ENCODE measurements around the gene SVOP. TPM values are rescaled to one million over a fixed set of nuclear protein-coding genes. Genes with fewer than 3 reads are reported as not detected.

SVOP gene
- total RNA-seq, 4 donors from 2014 or later: 0.07 to 0.13 (median 0.08) TPM; not detected in 1

DNA sequence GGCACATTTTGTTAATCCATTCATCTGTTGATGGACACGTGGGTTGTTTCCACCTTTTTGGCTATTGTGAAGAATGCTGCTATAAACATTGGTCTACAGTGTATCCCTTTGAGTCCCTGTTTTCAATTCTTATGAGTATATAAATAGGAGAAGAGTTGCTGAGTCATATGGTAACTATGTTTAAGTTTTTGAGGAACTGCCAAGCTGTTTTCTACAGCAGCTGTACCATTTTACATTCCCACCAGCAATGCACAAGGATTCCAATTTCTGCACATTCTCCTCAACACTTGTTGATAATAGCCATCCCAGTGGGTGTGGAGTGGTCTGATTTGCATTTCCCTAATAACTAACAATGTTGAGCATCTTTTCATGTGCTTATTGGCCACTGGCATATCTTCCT is 6.9 kb upstream of the SVOP start:
- 0 to 7% methylated on average over 1 of the region's 1 CpG for WGBS, 2 donors (ENCODE audit: low coverage in 1 of 2)
- Histone ChIP-seq H3K27me3 (peaks cover 15% of the 10 kb centered on the region), H3K36me3 (no peaks in the 10 kb centered on the region), H3K9me3 (no peaks in the 10 kb centered on the region), H3K4me3 (no peak overlapping the region), H3K27ac (no peak overlapping the region), H3K4me1 (no peaks in the 10 kb centered on the region)
- TF ChIP-seq POLR2AphosphoS5 (IDR thresholded peaks at IDR 0.05) (no peak), EP300 (IDR thresholded peaks at IDR 0.05) (no peak), POLR2A (IDR thresholded peaks at IDR 0.05) (no peak)
- TF ChIP-seq, protein P1, sequence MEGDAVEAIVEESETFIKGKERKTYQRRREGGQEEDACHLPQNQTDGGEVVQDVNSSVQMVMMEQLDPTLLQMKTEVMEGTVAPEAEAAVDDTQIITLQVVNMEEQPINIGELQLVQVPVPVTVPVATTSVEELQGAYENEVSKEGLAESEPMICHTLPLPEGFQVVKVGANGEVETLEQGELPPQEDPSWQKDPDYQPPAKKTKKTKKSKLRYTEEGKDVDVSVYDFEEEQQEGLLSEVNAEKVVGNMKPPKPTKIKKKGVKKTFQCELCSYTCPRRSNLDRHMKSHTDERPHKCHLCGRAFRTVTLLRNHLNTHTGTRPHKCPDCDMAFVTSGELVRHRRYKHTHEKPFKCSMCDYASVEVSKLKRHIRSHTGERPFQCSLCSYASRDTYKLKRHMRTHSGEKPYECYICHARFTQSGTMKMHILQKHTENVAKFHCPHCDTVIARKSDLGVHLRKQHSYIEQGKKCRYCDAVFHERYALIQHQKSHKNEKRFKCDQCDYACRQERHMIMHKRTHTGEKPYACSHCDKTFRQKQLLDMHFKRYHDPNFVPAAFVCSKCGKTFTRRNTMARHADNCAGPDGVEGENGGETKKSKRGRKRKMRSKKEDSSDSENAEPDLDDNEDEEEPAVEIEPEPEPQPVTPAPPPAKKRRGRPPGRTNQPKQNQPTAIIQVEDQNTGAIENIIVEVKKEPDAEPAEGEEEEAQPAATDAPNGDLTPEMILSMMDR (IDR thresholded peaks at IDR 0.05): no peak
- no peak for ATAC-seq

DNA sequence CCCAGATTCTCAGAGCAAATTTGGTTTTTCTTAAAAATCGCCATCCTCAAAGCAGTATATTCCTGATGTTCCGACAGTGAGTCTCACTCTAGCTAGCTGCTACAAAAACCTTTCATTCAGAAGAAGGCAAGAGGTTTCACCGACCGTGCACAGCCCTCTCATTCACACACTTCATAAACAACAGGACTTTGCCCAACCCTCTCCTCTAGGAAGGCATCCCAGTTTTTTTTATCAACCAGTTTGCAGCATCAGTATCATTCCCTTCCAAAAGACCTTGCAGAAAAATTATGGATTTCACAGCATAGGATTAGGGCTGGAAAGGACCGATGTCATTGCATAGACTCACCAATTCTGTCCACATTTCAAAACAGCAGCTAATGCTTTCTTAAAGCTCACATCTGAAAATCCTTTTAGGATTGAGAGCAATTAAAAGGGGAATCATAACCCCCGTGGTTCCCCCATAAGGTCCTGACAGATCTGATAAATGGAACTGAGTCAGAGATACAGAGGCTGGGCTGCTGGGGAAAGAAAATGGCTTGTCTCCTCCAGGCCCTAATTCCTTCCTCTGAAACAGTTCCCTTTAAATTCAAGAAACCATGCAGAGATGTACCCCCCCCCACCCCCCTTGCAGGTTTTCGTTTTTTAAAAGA is 597 bp downstream of the SVOP start:
- TF ChIP-seq EP300 (IDR thresholded peaks at IDR 0.05): no peak
- TF ChIP-seq, protein P1 (IDR thresholded peaks at IDR 0.05): no peak
- TF ChIP-seq POLR2AphosphoS5 (IDR thresholded peaks at IDR 0.05): no peak
- TF ChIP-seq POLR2A (IDR thresholded peaks at IDR 0.05): no peak
- Histone ChIP-seq H3K36me3 (no peaks in the 10 kb centered on the region), H3K4me3 (no peak overlapping the region), H3K27me3 (peaks cover 19% of the 10 kb centered on the region), H3K4me1 (peaks cover 0 to 10% (median 0%) of the 10 kb centered on the region in 3 donors), H3K9me3 (no peaks in the 10 kb centered on the region), H3K27ac (no peak overlapping the region)
- ATAC-seq: no peak
- WGBS, 2 donors (ENCODE audit: low coverage in 1 of 2): 58 to 64% methylated on average over 6 to 7 of the region's 7 CpGs

DNA sequence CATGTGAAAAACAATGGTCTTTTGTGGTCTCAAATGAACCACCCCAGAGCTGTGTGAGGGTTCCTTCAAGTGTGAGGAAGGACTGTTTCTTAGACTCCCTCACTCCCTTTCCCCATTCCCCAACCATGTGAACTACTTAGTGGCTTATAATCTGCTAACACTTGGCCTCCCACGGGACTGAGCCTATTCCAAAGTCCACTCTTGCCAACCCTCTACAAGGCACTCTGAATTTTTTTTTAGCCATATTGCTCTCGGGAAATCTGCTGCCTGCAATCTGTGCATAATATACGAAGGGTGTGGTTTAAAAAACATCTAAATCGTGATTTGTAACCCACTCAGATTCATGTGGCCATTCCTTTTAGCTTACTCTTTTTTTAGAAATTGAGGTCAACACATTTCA is 2.6 kb downstream of the SVOP start:
- ATAC-seq: no peak
- Histone ChIP-seq H3K4me1 (peaks cover 0 to 10% (median 0%) of the 10 kb centered on the region in 3 donors), H3K27me3 (peaks cover 33% of the 10 kb centered on the region), H3K36me3 (no peaks in the 10 kb centered on the region), H3K9me3 (no peaks in the 10 kb centered on the region), H3K4me3 (no peak overlapping the region), H3K27ac (no peak overlapping the region)
- no peak for TF ChIP-seq EP300 (IDR thresholded peaks at IDR 0.05)
- no peak for TF ChIP-seq POLR2A (IDR thresholded peaks at IDR 0.05)
- TF ChIP-seq, protein P1 (IDR thresholded peaks at IDR 0.05): no peak
- no peak for TF ChIP-seq POLR2AphosphoS5 (IDR thresholded peaks at IDR 0.05)
- 59 to 71% methylated on average over 3 to 4 of the region's 4 CpGs for WGBS, 2 donors (ENCODE audit: low coverage in 1 of 2)

DNA sequence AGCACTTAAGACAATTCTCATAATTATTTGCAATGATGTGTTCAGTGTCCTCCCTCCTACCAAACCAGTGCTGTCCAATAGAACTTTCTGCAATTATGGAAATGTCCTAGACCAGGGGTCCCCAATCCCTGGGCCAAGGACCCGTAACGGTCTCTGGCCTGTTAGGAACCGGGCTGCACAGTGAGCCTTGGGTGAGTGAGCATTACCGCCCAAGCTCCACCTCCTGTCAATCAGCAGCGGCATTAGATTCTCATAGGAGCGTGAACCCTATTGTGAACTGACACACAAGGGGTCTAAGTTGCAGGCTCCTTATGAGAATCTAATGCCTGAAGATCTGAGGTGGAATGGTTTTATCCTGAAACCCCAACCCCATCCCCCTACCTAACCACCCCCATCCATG is 3.9 kb downstream of the SVOP start:
- Histone ChIP-seq H3K4me3 (no peak overlapping the region), H3K36me3 (no peaks in the 10 kb centered on the region), H3K9me3 (no peaks in the 10 kb centered on the region), H3K4me1 (peaks cover 0 to 10% (median 0%) of the 10 kb centered on the region in 3 donors), H3K27ac (no peak overlapping the region), H3K27me3 (peaks cover 42% of the 10 kb centered on the region)
- whole genome bisulfite sequencing, 2 donors (ENCODE audit: low coverage in 1 of 2): 83% methylated on average over 5 of the region's 6 CpGs; no CpG with 5 or more reads in 1 of the 2 donors
- TF ChIP-seq POLR2AphosphoS5 (IDR thresholded peaks at IDR 0.05) (no peak), EP300 (IDR thresholded peaks at IDR 0.05) (no peak)
- TF ChIP-seq, protein P1 (IDR thresholded peaks at IDR 0.05): no peak
- ATAC-seq: no peak

DNA sequence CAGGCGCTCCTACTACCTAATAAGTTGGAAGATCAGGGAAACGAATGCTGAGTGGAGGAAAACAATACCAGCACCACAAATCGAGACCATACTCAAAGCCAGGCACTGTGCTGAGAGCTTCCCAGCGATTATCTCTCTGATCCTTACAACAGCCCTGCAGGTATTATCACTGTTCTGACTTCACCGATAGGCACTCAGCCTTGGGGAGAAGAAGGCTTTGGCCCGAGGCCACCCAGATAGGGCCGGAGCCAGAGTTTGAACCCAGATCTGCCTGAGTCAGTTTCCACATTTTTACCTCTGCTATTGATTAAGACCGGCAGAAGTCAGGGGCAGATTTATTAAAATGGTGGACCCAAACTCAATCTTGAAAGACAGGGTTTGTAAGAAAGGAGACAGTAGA is 4.9 kb downstream of the SVOP start:
- no peak overlapping the region for H3K4me3 ChIP-seq
- no peaks in the 10 kb centered on the region for H3K36me3 ChIP-seq
- peaks cover 46% of the 10 kb centered on the region for H3K27me3 ChIP-seq
- peaks cover 0 to 7% (median 0%) of the 10 kb centered on the region in 3 donors for H3K4me1 ChIP-seq
- ATAC-seq: no peak
- no peak overlapping the region for H3K27ac ChIP-seq
- no peak for TF ChIP-seq EP300 (IDR thresholded peaks at IDR 0.05)
- TF ChIP-seq POLR2AphosphoS5 (IDR thresholded peaks at IDR 0.05): no peak
- no peak for TF ChIP-seq POLR2A (IDR thresholded peaks at IDR 0.05)
- TF ChIP-seq, protein P1 (IDR thresholded peaks at IDR 0.05): no peak
- WGBS, 2 donors (ENCODE audit: low coverage in 1 of 2): 80 to 81% methylated on average over 7 of the region's 8 CpGs
- no peaks in the 10 kb centered on the region for H3K9me3 ChIP-seq
